Measurements from ENCODE around the gene CCDC77. TPM values are rescaled to one million over a fixed set of nuclear protein-coding genes. Genes with fewer than 3 reads are reported as not detected.
"Not testable (repeated sequence)": the region's sequence is repeated elsewhere in the genome, so short reads cannot be mapped to it uniquely, and the experiment has no call there.

The CCDC77 gene
- total and polyA plus RNA-seq, 9 donors, result 4.2 to 10.7 (median 6.0) TPM

- Histone ChIP-seq H3K4me3 (no peak overlapping the region), H3K9me3 (no peaks in the 10 kb centered on the region), H3K36me3 (no peaks in the 10 kb centered on the region), H3K27ac (no peak overlapping the region), H3K4me1 (ENCODE audit: insufficient read depth) (no peaks in the 10 kb centered on the region), H3K27me3 (no peaks in the 10 kb centered on the region)
- no peak for DNase-seq
- TF ChIP-seq CTCF (IDR thresholded peaks at IDR 0.05) (no peak), POLR2A (IDR thresholded peaks at IDR 0.05) (no peak), EP300 (IDR thresholded peaks at IDR 0.05) (no peak)
- intact Hi-C loops (cut with DNase I), result no loop called here
- WGBS, 3 donors, result 84 to 92% (median 88%) methylated on average over 2 of the region's 2 CpGs
These were observed 13.4 kb downstream of the CCDC77 start for GRCh38 chr12:414859-415258.

GRCh38 chr12:418432-418831, 17.0 kb downstream of the CCDC77 start:
- no peak for DNase-seq
- Histone ChIP-seq H3K9me3 (no peaks in the 10 kb centered on the region), H3K27ac (no peak overlapping the region), H3K4me1 (ENCODE audit: insufficient read depth) (no peaks in the 10 kb centered on the region), H3K27me3 (no peaks in the 10 kb centered on the region), H3K4me3 (no peak overlapping the region), H3K36me3 (no peaks in the 10 kb centered on the region)
- TF ChIP-seq EP300 (IDR thresholded peaks at IDR 0.05), result no peak
- TF ChIP-seq POLR2A (IDR thresholded peaks at IDR 0.05), result no peak
- no peak for TF ChIP-seq CTCF (IDR thresholded peaks at IDR 0.05)
- 95 to 96% (median 95%) methylated on average over 6 of the region's 6 CpGs for WGBS, 3 donors
- intact Hi-C loops (cut with DNase I), result no loop called here

- no peak for DNase-seq
- intact Hi-C loops (cut with DNase I), result no loop called here
- H3K9me3 ChIP-seq, result no peaks in the 10 kb centered on the region
- TF ChIP-seq POLR2A (IDR thresholded peaks at IDR 0.05) (no peak), EP300 (IDR thresholded peaks at IDR 0.05) (no peak), CTCF (IDR thresholded peaks at IDR 0.05) (no peak)
- no peaks in the 10 kb centered on the region for H3K27me3 ChIP-seq
- no peaks in the 10 kb centered on the region for H3K36me3 ChIP-seq
- 89 to 94% (median 94%) methylated on average over 3 of the region's 3 CpGs for WGBS, 3 donors
- H3K4me3 ChIP-seq, result no peak overlapping the region
- no peaks in the 10 kb centered on the region for H3K4me1 ChIP-seq (ENCODE audit: insufficient read depth)
- H3K27ac ChIP-seq, result no peak overlapping the region
These were observed 21.1 kb downstream of the CCDC77 start for GRCh38 chr12:422526-422925.

- H3K36me3 ChIP-seq; DNase-seq; intact Hi-C loops (cut with DNase I); H3K9me3 ChIP-seq; H3K27me3 ChIP-seq; H3K4me3 ChIP-seq; H3K4me1 ChIP-seq (ENCODE audit: insufficient read depth); H3K27ac ChIP-seq: not testable (repeated sequence)
- WGBS, 3 donors, result 93 to 96% (median 95%) methylated on average over 2 of the region's 2 CpGs
These were observed 34.3 kb downstream of the CCDC77 start for GRCh38 chr12:435737-436136.

- no peaks in the 10 kb centered on the region for H3K27me3 ChIP-seq
- WGBS, 3 donors, result 60 to 63% (median 61%) methylated on average over 16 of the region's 16 CpGs
- H3K36me3 ChIP-seq, result no peaks in the 10 kb centered on the region
- intact Hi-C loops (cut with DNase I), result loop anchor here in 1 of 4 donors (5.0 kb wide), 1 partner anchor 105 kb away; no protein-coding TSS in a partner anchor
- H3K9me3 ChIP-seq, result no peaks in the 10 kb centered on the region
- H3K4me1 ChIP-seq (ENCODE audit: insufficient read depth), result no peaks in the 10 kb centered on the region
- TF ChIP-seq EP300 (IDR thresholded peaks at IDR 0.05), result no peak
- TF ChIP-seq POLR2A (IDR thresholded peaks at IDR 0.05), result no peak
- peak; percentile 16 to 52 (median 35) for TF ChIP-seq CTCF (IDR thresholded peaks at IDR 0.05)
- no peak overlapping the region for H3K4me3 ChIP-seq
- no peak overlapping the region for H3K27ac ChIP-seq
- peak in 4 of 5 donors; percentile 12 to 49 (median 34) for DNase-seq
These were observed 40.9 kb downstream of the CCDC77 start for GRCh38 chr12:442235-442884.

Measured in ovary (tissue), 9 donors.